ENCODE measurements around the gene DISC1. TPM values are rescaled to one million over a fixed set of nuclear protein-coding genes. Genes with fewer than 3 reads are reported as not detected.

Gene DISC1
- total RNA-seq, 2 donors from 2014 or later = 4.0 to 8.8 TPM

DNA sequence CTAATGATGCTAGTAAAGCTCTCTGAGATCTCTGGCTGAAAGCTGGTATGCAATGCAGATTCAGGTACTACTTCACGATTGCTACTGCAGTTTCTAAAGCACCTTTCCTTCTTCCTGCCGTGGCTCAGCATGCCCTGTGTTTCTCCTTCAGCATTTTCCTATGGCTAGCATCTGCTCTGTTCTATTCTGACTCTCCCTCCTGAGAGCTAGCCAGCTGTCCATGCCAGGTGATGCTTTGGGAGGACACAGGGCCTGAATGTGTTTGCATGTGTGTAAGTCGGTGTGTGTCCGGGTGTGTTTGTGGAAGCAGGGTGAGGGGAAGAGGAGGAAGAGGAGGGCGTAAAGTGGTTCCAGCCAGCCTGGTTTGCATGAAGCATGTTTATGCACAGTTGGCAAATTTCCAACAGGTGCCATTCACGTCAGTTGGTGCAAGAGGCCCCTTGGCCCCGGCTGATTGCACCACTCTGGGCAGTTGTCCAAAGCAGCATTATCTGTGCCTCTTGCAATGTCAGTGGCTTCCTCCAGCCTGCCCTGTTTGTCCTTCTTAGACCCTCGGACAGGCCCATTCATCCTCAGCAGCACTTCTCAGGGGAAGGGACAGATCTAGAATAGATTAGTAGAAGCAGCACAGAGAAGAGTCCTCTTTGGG, 433.3 kb downstream of the DISC1 start:
- no peak for ATAC-seq
- H3K4me3 Mint-ChIP-seq = no peak overlapping the region
- H3K36me3 Mint-ChIP-seq = no peaks in the 10 kb centered on the region
- no peak overlapping the region for H3K27ac Mint-ChIP-seq
- peaks cover 6 to 11% of the 10 kb centered on the region in 2 donors for H3K27me3 Mint-ChIP-seq
- DNase-seq (ENCODE audit: low spot score) = no peak
- H3K9me3 Mint-ChIP-seq = no peaks in the 10 kb centered on the region
- H3K4me1 Mint-ChIP-seq (ENCODE audit: low read depth in 2 of 2) = no peaks in the 10 kb centered on the region

DNA sequence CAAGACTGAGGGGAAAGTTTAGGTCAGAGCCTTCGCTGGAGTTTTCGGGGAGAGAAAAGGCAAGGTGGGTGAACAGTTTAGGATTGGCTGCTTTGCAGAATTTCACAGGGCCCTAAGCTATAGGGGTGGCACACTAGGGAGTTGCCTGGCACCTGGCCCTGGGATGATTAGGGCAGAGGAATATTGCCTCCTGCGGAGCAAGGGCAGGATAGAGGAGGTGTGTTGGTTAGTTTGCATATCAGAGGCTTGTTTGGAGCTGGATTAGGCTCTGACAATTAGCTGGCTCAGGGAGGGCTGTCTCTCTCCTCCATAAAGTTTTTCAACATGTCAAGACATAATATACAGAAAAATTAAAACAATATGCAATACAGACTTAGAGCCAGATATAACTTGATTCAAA, 436.4 kb downstream of the DISC1 start:
- no peaks in the 10 kb centered on the region for H3K9me3 Mint-ChIP-seq
- no peaks in the 10 kb centered on the region for H3K4me1 Mint-ChIP-seq (ENCODE audit: low read depth in 2 of 2)
- H3K27ac Mint-ChIP-seq = no peak overlapping the region
- no peak for DNase-seq (ENCODE audit: low spot score)
- no peak overlapping the region for H3K4me3 Mint-ChIP-seq
- H3K36me3 Mint-ChIP-seq = no peaks in the 10 kb centered on the region
- peaks cover 6 to 8% of the 10 kb centered on the region in 2 donors for H3K27me3 Mint-ChIP-seq
- ATAC-seq = no peak

DNA sequence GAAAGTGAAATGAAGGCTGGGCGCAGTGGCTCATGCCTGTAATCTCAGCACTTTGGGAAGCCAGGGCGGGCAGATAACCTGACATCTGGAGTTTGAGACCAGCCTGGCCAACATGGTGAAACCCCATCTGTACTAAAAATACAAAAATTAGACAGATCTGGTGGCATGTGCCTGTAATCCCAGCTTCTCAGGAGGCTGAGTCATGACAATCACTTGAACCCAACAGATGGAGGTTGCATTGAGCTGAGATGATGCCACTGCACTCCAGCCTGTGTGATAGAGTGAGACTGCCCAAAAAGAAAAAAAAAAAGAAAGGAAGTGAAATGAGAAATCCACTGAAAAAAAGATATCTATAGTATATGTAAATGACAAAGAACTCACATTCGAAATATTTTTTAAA, 439.9 kb downstream of the DISC1 start:
- DNase-seq (ENCODE audit: low spot score) = no peak
- Mint-ChIP-seq H3K27me3 (peaks cover 5 to 18% of the 10 kb centered on the region in 2 donors), H3K27ac (no peak overlapping the region), H3K4me3 (no peak overlapping the region), H3K4me1 (ENCODE audit: low read depth in 2 of 2) (no peaks in the 10 kb centered on the region), H3K9me3 (no peaks in the 10 kb centered on the region), H3K36me3 (no peaks in the 10 kb centered on the region)
- ATAC-seq = no peak

DNA sequence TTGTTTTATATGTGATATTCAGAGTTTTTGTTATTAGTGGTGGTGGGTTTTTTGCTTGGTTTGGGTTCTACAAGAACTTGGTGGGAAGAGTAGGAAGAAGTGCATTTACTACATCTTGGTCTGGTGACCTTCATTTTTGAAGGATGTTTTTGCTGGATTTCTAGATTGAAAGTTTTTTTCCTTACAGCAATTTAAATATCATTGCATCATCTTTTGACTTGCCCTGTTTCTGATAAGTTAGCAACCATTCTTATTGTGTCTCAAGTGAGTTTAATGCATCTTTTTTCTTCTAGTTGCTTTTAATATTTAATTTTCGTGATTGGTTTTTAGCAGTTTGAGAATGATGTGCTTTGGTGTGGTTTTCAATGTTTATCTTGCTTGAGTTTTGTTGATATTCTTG, 447.7 kb downstream of the DISC1 start:
- H3K27me3 Mint-ChIP-seq = peaks cover 23 to 74% of the 10 kb centered on the region in 2 donors
- no peaks in the 10 kb centered on the region for H3K4me1 Mint-ChIP-seq (ENCODE audit: low read depth in 2 of 2)
- no peak for DNase-seq (ENCODE audit: low spot score)
- no peak for ATAC-seq
- peaks cover under 1% of the 10 kb centered on the region for H3K36me3 Mint-ChIP-seq
- H3K9me3 Mint-ChIP-seq = peaks cover 5% of the 10 kb centered on the region
- H3K4me3 Mint-ChIP-seq = no peak overlapping the region
- no peak overlapping the region for H3K27ac Mint-ChIP-seq

DNA sequence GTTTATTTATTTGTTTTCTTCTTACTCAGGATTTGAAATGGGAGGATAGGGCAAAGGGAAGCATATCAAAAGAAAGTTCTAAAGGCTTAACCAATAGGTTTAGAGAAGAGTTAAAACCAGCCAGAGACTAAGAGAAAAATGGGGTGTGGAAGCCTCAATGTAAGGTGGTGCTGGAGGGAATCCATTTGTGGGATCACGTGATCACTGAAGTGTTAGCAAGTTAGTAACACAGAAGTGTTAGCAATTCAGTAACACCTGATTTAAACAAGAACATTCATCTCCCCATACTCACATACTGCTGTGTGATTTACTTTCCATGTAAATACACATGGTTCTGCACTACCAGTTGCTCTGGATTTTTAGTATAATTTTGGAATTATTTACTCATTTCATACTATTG, 451.2 kb downstream of the DISC1 start:
- Mint-ChIP-seq H3K27me3 (peaks cover 25 to 57% of the 10 kb centered on the region in 2 donors), H3K4me3 (no peak overlapping the region), H3K4me1 (ENCODE audit: low read depth in 2 of 2) (no peaks in the 10 kb centered on the region), H3K9me3 (peaks cover 8% of the 10 kb centered on the region), H3K36me3 (peaks cover 4% of the 10 kb centered on the region), H3K27ac (no peak overlapping the region)
- ATAC-seq (no peak), DNase-seq (ENCODE audit: low spot score) (no peak)

DNA sequence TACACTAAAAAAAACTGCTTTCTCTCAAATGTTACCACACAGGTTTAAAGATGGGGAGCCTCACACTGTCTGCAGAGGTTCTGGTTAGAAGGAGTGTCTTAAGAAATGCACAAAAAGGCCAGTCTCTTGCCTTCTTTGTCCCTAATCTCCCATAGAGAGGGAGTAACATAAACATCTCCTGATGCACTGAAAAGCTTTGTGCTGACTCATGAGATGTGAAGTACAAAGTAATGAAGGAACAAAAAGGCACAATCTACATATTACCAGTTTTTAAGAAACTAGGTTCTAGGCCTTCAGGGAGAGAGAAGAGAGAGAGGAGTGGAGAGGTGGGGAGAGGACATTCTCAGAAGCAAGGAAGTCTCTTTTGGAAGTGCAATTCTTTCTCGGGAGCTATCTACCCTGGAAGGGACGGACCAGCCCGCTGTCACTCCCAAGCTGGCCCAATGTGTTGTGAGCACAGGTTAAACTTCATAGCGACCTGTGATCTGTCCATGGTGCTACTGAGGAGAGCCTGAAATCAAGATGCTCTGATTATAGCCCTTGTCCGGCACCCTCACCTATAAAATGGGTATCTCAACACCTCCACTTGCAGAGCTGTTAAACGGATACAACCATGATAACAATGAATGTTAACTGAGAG, 458.1 kb downstream of the DISC1 start:
- H3K4me3 Mint-ChIP-seq = no peak overlapping the region
- no peak overlapping the region for H3K27ac Mint-ChIP-seq
- H3K27me3 Mint-ChIP-seq = peaks cover 2 to 6% of the 10 kb centered on the region in 2 donors
- H3K9me3 Mint-ChIP-seq = peaks cover 2% of the 10 kb centered on the region
- H3K4me1 Mint-ChIP-seq (ENCODE audit: low read depth in 2 of 2) = no peaks in the 10 kb centered on the region
- no peak for DNase-seq (ENCODE audit: low spot score)
- H3K36me3 Mint-ChIP-seq = no peaks in the 10 kb centered on the region
- ATAC-seq = peak in 1 of 2 donors; percentile 15

DNA sequence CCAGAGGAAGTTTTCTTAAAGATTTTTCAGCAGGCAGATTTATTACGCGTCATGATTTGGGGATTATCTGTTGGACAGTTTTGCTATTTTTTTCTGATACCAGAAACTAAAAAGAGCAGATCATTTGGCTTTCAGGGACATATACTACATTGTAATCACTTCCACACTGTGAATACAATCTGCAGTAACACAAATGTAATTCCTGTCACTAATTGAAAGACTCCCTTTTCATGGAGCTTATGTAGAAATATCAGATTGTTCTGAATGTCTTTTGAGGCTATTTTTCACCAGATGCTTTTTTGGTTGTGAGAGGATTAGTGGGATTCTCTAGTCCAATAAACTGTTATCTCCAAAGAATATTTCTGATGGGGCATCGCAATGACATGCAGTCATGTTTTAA, 464.2 kb downstream of the DISC1 start:
- peaks cover 4 to 9% of the 10 kb centered on the region in 2 donors for H3K27me3 Mint-ChIP-seq
- no peak overlapping the region for H3K27ac Mint-ChIP-seq
- no peak for ATAC-seq
- no peak for DNase-seq (ENCODE audit: low spot score)
- H3K4me1 Mint-ChIP-seq (ENCODE audit: low read depth in 2 of 2) = no peaks in the 10 kb centered on the region
- H3K36me3 Mint-ChIP-seq = no peaks in the 10 kb centered on the region
- no peaks in the 10 kb centered on the region for H3K9me3 Mint-ChIP-seq
- H3K4me3 Mint-ChIP-seq = no peak overlapping the region

Other genes starting within 250 kb of the DISC1 start
- gene EGLN1, start 204.5 kb upstream of the DISC1 start, total RNA-seq = 10 to 100 TPM; 15.5 to 25.9 TPM
- gene TSNAX, start 98.1 kb upstream of the DISC1 start, total RNA-seq = 10 to 100 TPM; 32.3 to 55.2 TPM

Data from natural killer cell treated with Interleukin-12 subunit alpha and Interleukin-12 subunit beta and Interleukin-15 and Interleukin-18, amount 100 ng/mL, for 72 hours (primary cell).